Activated T-cell treated with anti-CD3 and anti-CD28 coated beads for 1 hour (primary cell): Measurements from ENCODE around the gene QKI.

Experiments used
- DNase-seq: peaks from one replicate; pipeline ENCODE4 v3.0.0-alpha.2; 2020; ENCODE audit warnings: low read depth

QKI gene

GRCh38 chr6:163613668-163614067, 199.2 kb downstream of the QKI start:
- no peak for DNase-seq

- DNase-seq: no peak
Observed at GRCh38 chr6:163616452-163616851, 201.9 kb downstream of the QKI start.

GRCh38 chr6:163617549-163617948, 203.0 kb downstream of the QKI start:
- no peak for DNase-seq

DNA sequence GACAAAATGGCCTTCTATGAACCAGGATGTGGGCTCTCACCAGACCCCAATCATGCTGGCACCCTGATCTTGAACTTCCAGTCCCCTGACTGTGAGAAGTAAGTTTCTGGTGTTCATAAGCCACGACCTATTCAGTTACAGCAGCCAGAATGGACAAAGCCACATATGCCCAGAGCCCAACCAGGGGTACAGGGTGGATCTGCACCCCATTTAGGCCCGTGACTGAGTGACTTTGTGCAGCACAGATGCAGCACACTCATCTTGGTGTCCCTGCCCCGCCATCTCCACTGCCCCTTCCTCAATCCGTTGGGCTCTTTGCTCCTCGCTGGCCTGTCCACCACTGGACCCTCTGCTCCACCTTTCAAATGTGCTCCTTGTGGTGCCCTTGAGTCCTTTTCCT, 205.6 kb downstream of the QKI start:
- no peak for DNase-seq

GRCh38 chr6:163620670-163621330, 206.3 kb downstream of the QKI start:
- DNase-seq: no peak

DNA sequence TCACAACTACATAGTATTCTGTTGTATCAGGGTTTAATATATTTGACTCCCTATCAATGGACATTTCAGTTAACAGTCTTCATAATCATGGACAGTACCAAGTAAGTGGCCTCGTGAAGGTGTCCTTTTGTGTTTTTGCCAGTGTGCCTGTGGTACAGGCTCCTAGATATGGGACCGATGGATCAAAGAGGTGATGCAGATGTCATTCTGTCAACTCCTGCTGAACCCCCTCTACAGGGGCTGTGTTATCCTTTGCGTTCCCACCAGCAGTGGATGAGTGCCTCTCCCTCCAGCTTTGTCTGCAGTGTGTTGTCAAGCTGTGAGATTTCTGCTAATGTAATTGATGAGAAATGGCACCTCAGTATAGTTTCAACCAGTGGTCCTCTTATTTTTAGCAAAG, 210.7 kb downstream of the QKI start:
- DNase-seq: no peak

GRCh38 chr6:163626073-163626867, 211.8 kb downstream of the QKI start:
- DNase-seq: no peak

DNA sequence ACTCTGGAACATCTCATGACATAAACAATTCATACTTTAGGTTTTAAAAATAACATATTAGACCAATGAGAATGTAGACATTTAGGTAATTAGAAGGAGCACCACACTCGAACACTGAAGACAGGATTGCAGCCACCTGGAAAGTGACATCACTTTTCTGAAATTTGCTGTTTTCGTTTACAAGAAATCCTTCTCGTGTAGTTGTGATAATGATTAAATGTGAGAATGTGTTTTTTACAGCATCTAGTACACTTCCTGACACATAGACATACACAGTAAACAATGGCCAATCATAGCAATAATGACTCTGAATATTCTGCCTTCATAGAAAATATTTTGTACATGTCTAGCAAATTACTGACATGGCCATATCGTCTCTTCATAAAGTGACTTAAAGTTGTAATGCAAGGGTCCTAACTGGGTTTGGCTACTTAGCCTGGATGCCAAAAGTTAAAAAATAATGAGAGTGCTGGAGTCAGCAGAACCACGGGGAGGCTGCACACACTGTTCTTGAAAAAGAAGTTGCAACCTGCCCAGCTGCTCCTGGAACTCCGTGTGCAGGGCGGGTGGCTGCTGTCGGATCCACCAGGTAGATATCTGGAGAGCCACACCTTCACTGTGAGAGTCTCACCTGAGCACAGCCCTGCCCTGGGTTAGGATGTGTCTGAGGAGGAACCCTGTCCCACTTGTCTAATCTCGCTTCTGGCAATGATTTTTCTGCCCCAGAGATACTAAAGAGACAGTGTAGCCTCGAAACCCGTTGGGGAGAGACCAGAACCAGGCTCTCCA, 212.9 kb downstream of the QKI start:
- no peak for DNase-seq
